Hair follicular keratinocyte (primary cell): ENCODE data around the gene SLC5A3. TPM values are rescaled to one million over a fixed set of nuclear protein-coding genes. Genes with fewer than 3 reads are reported as not detected.

Experiments used
- total RNA-seq: library from RNA; depleted of rRNA; stranded (reverse); fragments of >200 nt; gene quantifications from 2 replicates; pipeline ENCODE4 v1.2.3, GENCODE V29; 2015

Gene SLC5A3
- 6.3 and 8.9 TPM in 2 replicates for total RNA-seq

DNA sequence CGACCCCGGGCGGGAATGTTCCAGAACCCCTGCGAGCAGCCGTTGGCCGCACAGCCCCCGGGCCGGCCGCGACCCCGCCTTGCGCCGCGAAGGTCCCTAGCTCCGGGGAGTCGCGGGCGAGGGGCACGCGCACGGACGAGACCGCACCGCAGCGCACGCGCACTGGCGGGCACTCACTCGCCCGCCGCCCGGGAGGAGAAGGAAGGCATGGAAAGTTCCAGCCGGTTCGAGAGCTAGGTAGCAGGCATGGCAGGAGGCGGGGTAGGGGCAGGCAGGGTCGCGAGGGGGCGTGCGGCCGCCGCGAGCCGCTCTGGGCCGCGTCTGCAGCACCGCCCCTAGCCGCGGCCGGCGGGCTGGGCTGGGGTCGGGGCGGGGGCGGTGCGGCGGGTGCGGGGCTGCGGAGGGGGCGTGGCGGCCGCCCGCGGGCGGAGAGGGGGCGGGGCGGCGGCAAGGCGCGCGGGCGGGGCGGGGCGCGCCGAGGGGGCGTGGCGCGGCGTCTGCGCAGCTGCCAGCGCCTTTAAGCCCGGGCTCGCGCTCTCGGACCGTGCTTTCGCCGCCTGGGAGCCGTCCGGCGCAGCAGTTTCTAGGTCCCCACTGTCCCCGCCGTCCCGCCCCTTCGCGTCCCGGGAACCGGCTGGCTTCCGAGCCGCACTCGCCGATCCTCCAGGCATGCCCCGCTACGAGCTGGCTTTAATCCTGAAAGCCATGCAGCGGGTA is at the start of gene SLC5A3, which contains the start of gene MRPS6:
Gene SLC5A3, plus strand, starts transcription at position 547 of the 717 bp plus-strand sequence. CDS start 21,621 bp downstream, outside the sequence.
Gene MRPS6, plus strand, starts transcription at position 547 of the 717 bp plus-strand sequence. Its CDS starts 123 bp downstream, at position 670.

Other genes with a start within 250 kb of the SLC5A3 start
- gene ATP5PO, start 157.8 kb upstream of the SLC5A3 start, total RNA-seq, result 213 and 266 TPM in 2 replicates
- 18.7 and 34.2 TPM in 2 replicates for gene MRPS6, start within 50 bp of the SLC5A3 start, total RNA-seq